HG02840 (cell line): ENCODE data around the gene SNCB.
"Not testable (repeated sequence)": the region's sequence is repeated elsewhere in the genome, so short reads cannot be mapped to it uniquely, and the experiment has no call there.

ENCODE experiments used
- ATAC-seq: cut with Tn5 transposase; IDR thresholded peaks from one replicate; pipeline ENCODE4 v1.9.1; 2021; ENCODE audit warnings: mild to moderate bottlenecking, moderate library complexity, moderate number of reproducible peaks; ENCODE audit not compliant: unreplicated experiment, low FRiP score

The SNCB gene

GRCh38 chr5:176606032-176606431 is 24.3 kb downstream of the SNCB start:
- ATAC-seq = no peak

- ATAC-seq = no peak
Observed at GRCh38 chr5:176603091-176603490, 27.2 kb downstream of the SNCB start.

GRCh38 chr5:176601901-176602482 is 28.3 kb downstream of the SNCB start:
- ATAC-seq = no peak

DNA sequence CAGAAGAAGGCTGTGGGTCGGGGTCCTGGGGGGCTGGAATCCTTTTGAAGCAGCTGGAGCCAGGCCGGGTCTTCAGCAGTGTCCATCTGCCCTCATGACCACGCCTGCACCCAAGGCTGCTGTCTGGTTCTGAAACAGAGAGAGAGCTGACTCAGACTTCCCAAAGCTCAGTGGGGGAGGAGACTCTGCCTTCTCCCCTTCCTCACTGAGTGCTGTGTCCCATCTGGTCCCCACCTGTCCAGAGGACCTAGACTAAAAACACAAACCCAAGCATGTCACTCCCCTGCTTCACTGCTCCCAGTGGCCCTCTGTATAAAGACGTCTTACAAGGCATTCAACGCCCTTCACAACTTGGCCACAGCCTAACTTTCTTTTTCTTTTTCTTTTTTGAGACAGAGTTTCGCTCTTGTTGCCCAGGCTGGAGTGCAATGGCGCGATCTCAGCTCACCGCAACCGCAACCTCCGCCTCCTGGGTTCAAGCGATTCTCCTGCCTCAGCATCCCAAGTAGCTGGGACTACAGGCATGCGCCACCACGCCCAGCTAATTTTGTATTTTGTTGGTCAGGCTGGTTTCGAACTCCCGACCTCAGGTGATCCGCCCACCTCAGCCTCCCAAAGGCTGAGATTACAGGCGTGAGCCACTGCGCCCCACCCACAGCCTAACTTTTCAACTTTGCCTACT is 30.4 kb downstream of the SNCB start:
- ATAC-seq = not testable (repeated sequence)

GRCh38 chr5:176597417-176598389 is 32.6 kb downstream of the SNCB start:
- ATAC-seq = no peak

DNA sequence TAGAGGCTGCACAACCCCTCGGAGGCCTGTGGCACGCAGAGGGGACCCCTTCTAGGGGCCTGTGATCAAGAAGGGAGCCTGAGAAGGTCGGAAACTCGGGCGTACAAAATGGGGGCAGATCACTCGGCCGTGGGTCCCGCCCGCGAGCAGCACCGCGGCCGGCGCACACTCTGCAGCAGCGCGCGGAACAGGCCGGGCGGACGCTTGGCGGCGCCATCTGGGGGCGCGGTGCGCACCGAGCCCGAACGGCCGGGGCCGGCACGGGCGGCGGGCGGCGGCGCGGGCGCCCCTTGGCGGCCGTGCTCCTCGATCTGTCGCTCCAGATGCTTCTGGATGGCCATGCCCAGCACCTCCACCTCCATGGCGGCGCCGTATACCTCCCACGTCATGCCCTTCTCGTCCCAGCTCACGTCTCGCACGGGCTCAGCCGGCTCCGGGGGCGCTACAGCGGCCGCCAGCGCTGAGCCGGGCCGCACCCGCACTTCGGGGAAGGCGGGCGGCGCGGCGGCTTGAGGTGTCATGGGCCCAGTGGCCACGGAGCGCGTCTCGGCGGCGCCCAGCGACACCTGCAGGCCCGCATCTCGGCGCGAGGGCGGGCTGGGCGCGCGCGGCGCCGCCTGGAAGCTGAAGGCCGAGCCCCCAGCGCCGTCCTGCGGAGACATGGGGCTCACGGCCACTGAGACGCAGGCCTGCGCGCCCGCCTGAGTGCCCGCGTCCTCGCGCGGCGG is 33.5 kb downstream of the SNCB start:
- ATAC-seq = no peak

GRCh38 chr5:176596069-176596644 is 34.2 kb downstream of the SNCB start:
- no peak for ATAC-seq

GRCh38 chr5:176595386-176595943 is 34.9 kb downstream of the SNCB start:
- ATAC-seq = no peak

GRCh38 chr5:176594554-176594953 is 35.8 kb downstream of the SNCB start:
- no peak for ATAC-seq

DNA sequence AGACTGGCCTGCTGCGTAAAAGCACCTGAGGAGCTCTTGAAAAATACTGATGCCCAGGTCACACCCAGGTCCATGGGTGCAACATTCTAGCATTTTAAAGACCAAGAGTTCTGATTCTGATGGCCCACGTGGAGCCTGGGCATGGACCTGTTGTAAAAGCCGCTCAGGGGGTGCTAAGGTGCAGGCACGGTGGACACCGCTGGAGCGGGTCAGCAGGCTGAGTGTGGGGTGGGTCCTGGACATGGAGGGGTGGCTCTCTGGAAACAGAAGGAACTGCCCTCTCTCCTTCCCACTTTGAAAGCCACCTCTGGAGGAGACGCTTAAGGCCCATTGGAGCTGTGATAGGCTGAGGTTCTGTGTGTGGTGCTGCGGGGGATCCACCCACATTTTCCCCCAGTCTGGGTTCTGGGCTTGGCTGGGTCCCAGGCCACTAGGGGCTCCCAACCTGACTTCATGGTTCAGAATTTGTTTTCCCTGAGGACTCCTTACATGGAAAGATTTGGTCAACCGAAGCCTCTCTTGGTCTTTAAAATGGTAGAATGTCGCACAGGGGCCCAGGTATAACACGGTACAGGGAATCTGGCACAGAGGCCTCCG is 37.0 kb downstream of the SNCB start:
- no peak for ATAC-seq

DNA sequence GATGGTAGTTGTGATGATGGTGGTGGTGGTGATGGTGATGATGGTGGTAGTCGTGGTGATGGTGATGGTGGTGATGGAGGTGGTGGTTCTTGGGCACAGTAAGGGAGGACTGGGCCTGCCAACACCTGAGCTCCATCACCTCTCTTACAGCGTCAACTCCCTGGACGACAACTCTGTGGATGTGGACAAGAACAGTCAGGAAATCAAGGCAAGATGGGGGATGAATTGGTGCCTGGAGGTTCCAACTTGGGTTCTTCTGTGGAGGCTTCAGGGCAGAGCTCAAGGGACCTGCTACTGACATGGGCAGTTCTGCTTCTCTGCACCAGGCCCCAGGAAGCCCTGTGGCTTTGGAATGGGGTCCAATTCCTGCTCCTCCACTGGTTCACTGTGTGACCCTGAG is 37.8 kb downstream of the SNCB start:
- ATAC-seq = no peak

DNA sequence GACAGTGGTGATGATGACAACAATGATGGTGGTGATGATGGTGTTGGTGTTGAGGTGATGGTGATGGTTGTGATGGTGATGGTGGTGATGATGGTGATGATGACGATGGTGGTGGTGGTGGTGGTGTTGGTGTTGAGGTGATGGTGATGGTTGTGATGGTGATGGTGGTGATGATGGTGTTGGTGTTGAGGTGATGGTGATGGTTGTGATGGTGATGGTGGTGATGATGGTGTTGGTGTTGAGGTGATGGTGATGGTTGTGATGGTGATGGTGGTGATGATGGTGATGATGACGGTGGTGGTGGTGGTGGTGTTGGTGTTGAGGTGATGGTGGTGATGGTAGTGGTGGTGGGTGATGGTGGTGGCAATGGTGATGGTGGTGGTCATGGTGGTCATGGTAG is 38.7 kb downstream of the SNCB start:
- ATAC-seq = not testable (repeated sequence)

GRCh38 chr5:176590035-176590717 is 40.2 kb downstream of the SNCB start:
- no peak for ATAC-seq

GRCh38 chr5:176589039-176589769 is 41.1 kb downstream of the SNCB start:
- ATAC-seq = no peak

- ATAC-seq = no peak
Observed at GRCh38 chr5:176588297-176588696, 42.0 kb downstream of the SNCB start.

- ATAC-seq = no peak
Observed at GRCh38 chr5:176587398-176587797, 42.9 kb downstream of the SNCB start.

DNA sequence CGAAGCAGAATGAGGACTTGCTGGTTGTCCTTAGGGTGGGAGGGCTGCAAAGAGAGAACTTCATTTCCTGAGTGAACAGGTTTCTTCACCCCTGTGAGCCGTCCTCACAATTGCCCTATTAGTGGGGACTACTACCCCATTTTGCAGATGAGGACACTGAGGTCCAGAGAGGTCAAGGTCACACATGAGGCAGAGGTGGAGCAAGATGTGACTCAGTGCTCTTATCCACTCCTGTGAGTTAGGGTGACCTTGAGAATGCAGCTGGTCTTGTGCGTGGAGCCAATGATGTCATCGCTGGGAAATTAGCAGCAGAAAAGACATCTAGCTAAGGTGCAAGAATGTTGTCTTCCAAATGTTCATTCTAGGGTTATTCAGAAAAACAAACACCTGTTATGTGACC is 47.3 kb downstream of the SNCB start:
- no peak for ATAC-seq

DNA sequence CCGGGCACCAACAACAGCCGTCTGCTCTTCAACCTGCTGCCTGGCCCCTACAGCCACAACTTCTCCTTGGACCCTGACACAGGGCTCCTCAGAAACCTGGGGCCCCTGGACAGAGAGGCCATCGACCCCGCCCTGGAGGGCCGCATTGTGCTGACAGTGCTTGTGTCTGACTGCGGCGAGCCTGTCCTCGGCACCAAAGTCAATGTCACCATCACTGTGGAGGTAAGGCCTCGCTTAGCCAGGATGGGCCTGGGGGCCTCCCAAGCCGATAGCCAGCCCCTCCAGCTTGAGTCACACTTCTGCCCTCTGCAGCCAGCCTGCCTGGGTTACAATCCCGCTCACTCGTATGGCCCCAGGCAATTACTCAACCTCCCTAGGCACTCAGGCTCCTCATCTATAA is 49.0 kb downstream of the SNCB start:
- no peak for ATAC-seq
